ENCODE results near the gene CA11. TPM values are rescaled to one million over a fixed set of nuclear protein-coding genes. Genes with fewer than 3 reads are reported as not detected.

The CA11 gene
- total and polyA plus RNA-seq, 9 of the 15 experiments (the other 6 are each of a cell fraction or from before 2014, with no cell fraction given), result 2.9 to 19.9 (median 8.3) TPM

GRCh38 chr19:48639483-48640375 is 6.3 kb downstream of the CA11 start (continued):
- TF ChIP-seq ZNF511 (CRISPR knock-in tag; IDR thresholded peaks at IDR 0.05) (0 out of 2 replicates have a peak, but pooled peaks have one; percentile 23), CBX5 (IDR thresholded peaks at IDR 0.05; ENCODE audit: borderline replicate concordance, low read depth) (no peak), FOXP4 (CRISPR knock-in tag; IDR thresholded peaks at IDR 0.05; ENCODE audit: borderline replicate concordance) (0 out of 2 replicates have a peak, but pooled peaks have one; percentile 44), GTF2B (IDR thresholded peaks at IDR 0.05; ENCODE audit: extremely low read depth, insufficient read length) (peak; percentile 36), CC2D1A (IDR thresholded peaks at IDR 0.05) (no peak), ATF7 (IDR thresholded peaks at IDR 0.05) (0 out of 2 replicates have a peak, but pooled peaks have one; percentile 26), LCOR (CRISPR knock-in tag; IDR thresholded peaks at IDR 0.05) (peak; percentile 56; the same call in 1 of the 2 replicates), CREB3 (tag; conservative IDR thresholded peaks at IDR 0.05; ENCODE audit: low read depth) (no peak)
- TF ChIP-seq, protein P1, sequence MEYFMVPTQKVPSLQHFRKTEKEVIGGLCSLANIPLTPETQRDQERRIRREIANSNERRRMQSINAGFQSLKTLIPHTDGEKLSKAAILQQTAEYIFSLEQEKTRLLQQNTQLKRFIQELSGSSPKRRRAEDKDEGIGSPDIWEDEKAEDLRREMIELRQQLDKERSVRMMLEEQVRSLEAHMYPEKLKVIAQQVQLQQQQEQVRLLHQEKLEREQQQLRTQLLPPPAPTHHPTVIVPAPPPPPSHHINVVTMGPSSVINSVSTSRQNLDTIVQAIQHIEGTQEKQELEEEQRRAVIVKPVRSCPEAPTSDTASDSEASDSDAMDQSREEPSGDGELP (CRISPR knock-in tag; IDR thresholded peaks at IDR 0.05; ENCODE audit: borderline replicate concordance), result peak; percentile 62; the same call in 1 of the 2 replicates
- TF ChIP-seq, protein P2, sequence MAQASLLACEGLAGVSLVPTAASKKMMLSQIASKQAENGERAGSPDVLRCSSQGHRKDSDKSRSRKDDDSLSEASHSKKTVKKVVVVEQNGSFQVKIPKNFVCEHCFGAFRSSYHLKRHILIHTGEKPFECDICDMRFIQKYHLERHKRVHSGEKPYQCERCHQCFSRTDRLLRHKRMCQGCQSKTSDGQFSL (CRISPR knock-in tag; IDR thresholded peaks at IDR 0.05), result peak; percentile 17; the same call in 1 of the 2 replicates
- TF ChIP-seq, protein P2 (tag; IDR thresholded peaks at IDR 0.05), result no peak
- TF ChIP-seq, protein P3, sequence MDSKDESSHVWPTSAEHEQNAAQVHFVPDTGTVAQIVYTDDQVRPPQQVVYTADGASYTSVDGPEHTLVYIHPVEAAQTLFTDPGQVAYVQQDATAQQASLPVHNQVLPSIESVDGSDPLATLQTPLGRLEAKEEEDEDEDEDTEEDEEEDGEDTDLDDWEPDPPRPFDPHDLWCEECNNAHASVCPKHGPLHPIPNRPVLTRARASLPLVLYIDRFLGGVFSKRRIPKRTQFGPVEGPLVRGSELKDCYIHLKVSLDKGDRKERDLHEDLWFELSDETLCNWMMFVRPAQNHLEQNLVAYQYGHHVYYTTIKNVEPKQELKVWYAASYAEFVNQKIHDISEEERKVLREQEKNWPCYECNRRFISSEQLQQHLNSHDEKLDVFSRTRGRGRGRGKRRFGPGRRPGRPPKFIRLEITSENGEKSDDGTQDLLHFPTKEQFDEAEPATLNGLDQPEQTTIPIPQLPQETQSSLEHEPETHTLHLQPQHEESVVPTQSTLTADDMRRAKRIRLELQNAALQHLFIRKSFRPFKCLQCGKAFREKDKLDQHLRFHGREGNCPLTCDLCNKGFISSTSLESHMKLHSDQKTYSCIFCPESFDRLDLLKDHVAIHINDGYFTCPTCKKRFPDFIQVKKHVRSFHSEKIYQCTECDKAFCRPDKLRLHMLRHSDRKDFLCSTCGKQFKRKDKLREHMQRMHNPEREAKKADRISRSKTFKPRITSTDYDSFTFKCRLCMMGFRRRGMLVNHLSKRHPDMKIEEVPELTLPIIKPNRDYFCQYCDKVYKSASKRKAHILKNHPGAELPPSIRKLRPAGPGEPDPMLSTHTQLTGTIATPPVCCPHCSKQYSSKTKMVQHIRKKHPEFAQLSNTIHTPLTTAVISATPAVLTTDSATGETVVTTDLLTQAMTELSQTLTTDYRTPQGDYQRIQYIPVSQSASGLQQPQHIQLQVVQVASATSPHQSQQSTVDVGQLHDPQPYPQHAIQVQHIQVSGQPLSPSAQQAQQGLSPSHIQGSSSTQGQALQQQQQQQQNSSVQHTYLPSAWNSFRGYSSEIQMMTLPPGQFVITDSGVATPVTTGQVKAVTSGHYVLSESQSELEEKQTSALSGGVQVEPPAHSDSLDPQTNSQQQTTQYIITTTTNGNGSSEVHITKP (IDR thresholded peaks at IDR 0.05; ENCODE audit: partially characterized antibody), result peak; percentile 65

Data from K562 (cell line).